Spleen (tissue), 11 donors: ENCODE results near the gene CENPO. TPM values are rescaled to one million over a fixed set of nuclear protein-coding genes. Genes with fewer than 3 reads are reported as not detected.

Experiments
- DNase-seq: peaks from one replicate; pipeline ENCODE4 v3.0.0-alpha.2; 2020
- H3K27ac ChIP-seq, 8 donors: fragments of 200-600 bp; sonication (generic) in 7 of 8; 1 replicate in 4 of 8; 2 replicates in 4 of 8; pipeline versions ENCODE4 v1.5.0 to v1.8.0; 2016 to 2021; ENCODE audit warnings: inconsistent platforms in 4 of 8, mild to moderate bottlenecking in 4 of 8, moderate library complexity in 1 of 8
- H3K27me3 ChIP-seq, 7 donors: fragments of 200-600 bp; sonication (generic) in 6 of 7; replicated peaks in 1 of 7; 1 replicate in 4 of 7; 2 replicates in 3 of 7; pipeline versions ENCODE4 v1.5.0 to v1.8.0; 2016 to 2021; ENCODE audit warnings: inconsistent platforms in 3 of 7, mild to moderate bottlenecking in 1 of 7
- H3K36me3 ChIP-seq, 6 donors: fragments of 200-600 bp; sonication (generic) in 5 of 6; 1 replicate in 4 of 6; 2 replicates in 2 of 6; pipeline versions ENCODE4 v1.5.0 to v1.8.0; 2016 to 2021; ENCODE audit warnings: inconsistent platforms in 2 of 6
- H3K4me1 ChIP-seq, 6 donors: fragments of 200-600 bp; sonication (generic) in 5 of 6; 1 replicate in 3 of 6; 2 replicates in 3 of 6; pipeline versions ENCODE4 v1.5.0 to v1.8.0; 2016 to 2021; ENCODE audit warnings: inconsistent platforms in 3 of 6
- H3K4me3 ChIP-seq, 8 donors: fragments of 200-600 bp; sonication (generic) in 7 of 8; 1 replicate in 4 of 8; 2 replicates in 4 of 8; pipeline versions ENCODE4 v1.5.0 to v1.8.0; 2016 to 2021; ENCODE audit warnings: inconsistent platforms in 4 of 8, mild to moderate bottlenecking in 4 of 8, moderate library complexity in 2 of 8
- H3K9me3 ChIP-seq, 8 donors: fragments of 200-600 bp; sonication (generic) in 7 of 8; 1 replicate in 4 of 8; 2 replicates in 4 of 8; pipeline versions ENCODE4 v1.5.0 to v1.8.0; 2016 to 2021; ENCODE audit warnings: inconsistent platforms in 4 of 8
- CTCF ChIP-seq, 11 experiments: fragments of 200-600 bp in 7 of 11; fragments of 450-650 bp in 4 of 11; sonication (generic) in 4 of 11; IDR thresholded peaks in 8 of 11; conservative IDR thresholded peaks in 3 of 11; 1 replicate in 7 of 11; 2 replicates in 4 of 11; pipeline versions ENCODE4 v1.4.0 to v1.8.0; 2016 to 2021; ENCODE audit warnings: antibody characterized with exemption in 11 of 11, inconsistent platforms in 4 of 11, mild to moderate bottlenecking in 1 of 11
- POLR2A ChIP-seq, 3 donors: fragments of 450-650 bp; IDR thresholded peaks; one replicate each; pipeline ENCODE4 v1.5.1; 2017; ENCODE audit warnings: antibody characterized with exemption in 3 of 3, mild to moderate bottlenecking in 1 of 3
- POLR2AphosphoS5 ChIP-seq, 3 donors: sonication (generic); formaldehyde crosslinking; IDR thresholded peaks; one replicate each; pipeline ENCODE4 v1.5.1; 2017; ENCODE audit warnings: antibody characterized with exemption in 3 of 3
- WGBS, 5 donors: extraction: QIAGEN DNeasy Blood & Tissue Kit in 3 of 5; methylation state at CpG; one replicate each; pipeline versions ENCODE4 v1.1.5 to v1.1.7; 2013 to 2018; 5-methylcytosine and 5-hydroxymethylcytosine counted together
- intact Hi-C: fragments of 100-400 bp; cut with DNase I; formaldehyde crosslinking; loops from one replicate; pipeline ENCODE4 v1.15.0; 2023; ENCODE audit warnings: low total_unique reads
- polyA plus RNA-seq, 3 donors: library from polyadenylated mRNA; stranded (reverse); fragments of 200-250 nt; gene quantifications; one replicate each; pipeline ENCODE4 v1.2.1, GENCODE V29; 2013
- total RNA-seq, 7 donors: library from RNA; depleted of rRNA in 3 of 7; stranded (reverse); fragments of >200 nt in 3 of 7; fragmentation: NEBNext Ultra II Directional in 4 of 7; extraction: Animal tissue kit (Norgen Biotek cat#: 25700) in 4 of 7; gene quantifications; one replicate each; pipeline versions ENCODE4 v1.1.0 to v1.2.1, GENCODE V29; 2016 to 2021
- donor health status: healthy with polysubstance abuse.
- donor health status: DM: no; HTN: no; CAD: no; lungs with moderate emphysema.
- donor health status: DM: no; HTN: no; CAD: no.
- donor health status: Bipolar disorder and iron deficiency.
- donor health status: healthy.
- donor health status: DM: no; HTN: no; CAD: no.
- donor health status: DM: yes; HTN: yes; CAD: no.

The CENPO gene
- total and polyA plus RNA-seq, 10 donors = 1.7 to 10.4 (median 8.2) TPM

- Histone ChIP-seq H3K9me3 (no peaks in the 10 kb centered on the region), H3K4me1 (peaks cover 0 to 19% (median 5%) of the 10 kb centered on the region in 6 donors), H3K36me3 (peaks cover 0 to 70% (median 14%) of the 10 kb centered on the region in 6 donors), H3K27me3 (no peaks in the 10 kb centered on the region), H3K27ac (no peak overlapping the region), H3K4me3 (no peak overlapping the region)
- 84 to 91% (median 90%) methylated on average over 13 to 14 of the region's 14 CpGs for WGBS, 5 donors
- intact Hi-C loops = loop anchor here (2.0 kb wide), 1 partner anchor 415 kb away; no protein-coding TSS in a partner anchor
- TF ChIP-seq POLR2A (IDR thresholded peaks at IDR 0.05) (no peak), CTCF (IDR thresholded peaks at IDR 0.05 in 8 of 11, conservative IDR thresholded peaks at IDR 0.05 in 3 of 11) (no peak), POLR2AphosphoS5 (IDR thresholded peaks at IDR 0.05) (no peak)
- peak; percentile 62 for DNase-seq
Observed at GRCh38 chr2:24825883-24826772, 32.9 kb downstream of the CENPO start.

DNA sequence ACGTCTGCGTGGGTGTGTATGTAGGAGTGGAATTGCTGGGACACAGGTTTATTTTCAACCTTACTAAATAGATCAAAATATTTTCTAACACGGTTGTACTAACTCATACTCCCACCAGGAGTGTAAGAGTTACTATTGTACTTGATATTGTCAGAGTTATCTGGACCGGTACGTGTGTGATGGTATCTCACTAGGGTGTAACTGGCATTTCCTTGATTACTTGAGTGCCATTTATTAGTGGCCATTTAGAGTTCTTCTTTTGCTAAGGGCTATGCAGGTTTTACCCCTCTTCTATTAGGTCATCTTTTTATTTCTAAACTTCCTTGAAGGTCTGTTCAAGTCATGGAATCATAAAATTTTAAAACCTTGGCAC is 33.5 kb downstream of the CENPO start:
- DNase-seq = no peak
- Histone ChIP-seq H3K4me1 (peaks cover 0 to 19% (median 5%) of the 10 kb centered on the region in 6 donors), H3K4me3 (no peak overlapping the region), H3K27me3 (no peaks in the 10 kb centered on the region), H3K27ac (no peak overlapping the region), H3K9me3 (no peaks in the 10 kb centered on the region), H3K36me3 (peaks cover 0 to 68% (median 8%) of the 10 kb centered on the region in 6 donors)
- no peak for TF ChIP-seq POLR2A (IDR thresholded peaks at IDR 0.05)
- 64 to 81% (median 73%) methylated on average over 5 of the region's 5 CpGs for WGBS, 5 donors
- intact Hi-C loops = loop anchor here (2.0 kb wide), 1 partner anchor 416 kb away; no protein-coding TSS in a partner anchor

DNA sequence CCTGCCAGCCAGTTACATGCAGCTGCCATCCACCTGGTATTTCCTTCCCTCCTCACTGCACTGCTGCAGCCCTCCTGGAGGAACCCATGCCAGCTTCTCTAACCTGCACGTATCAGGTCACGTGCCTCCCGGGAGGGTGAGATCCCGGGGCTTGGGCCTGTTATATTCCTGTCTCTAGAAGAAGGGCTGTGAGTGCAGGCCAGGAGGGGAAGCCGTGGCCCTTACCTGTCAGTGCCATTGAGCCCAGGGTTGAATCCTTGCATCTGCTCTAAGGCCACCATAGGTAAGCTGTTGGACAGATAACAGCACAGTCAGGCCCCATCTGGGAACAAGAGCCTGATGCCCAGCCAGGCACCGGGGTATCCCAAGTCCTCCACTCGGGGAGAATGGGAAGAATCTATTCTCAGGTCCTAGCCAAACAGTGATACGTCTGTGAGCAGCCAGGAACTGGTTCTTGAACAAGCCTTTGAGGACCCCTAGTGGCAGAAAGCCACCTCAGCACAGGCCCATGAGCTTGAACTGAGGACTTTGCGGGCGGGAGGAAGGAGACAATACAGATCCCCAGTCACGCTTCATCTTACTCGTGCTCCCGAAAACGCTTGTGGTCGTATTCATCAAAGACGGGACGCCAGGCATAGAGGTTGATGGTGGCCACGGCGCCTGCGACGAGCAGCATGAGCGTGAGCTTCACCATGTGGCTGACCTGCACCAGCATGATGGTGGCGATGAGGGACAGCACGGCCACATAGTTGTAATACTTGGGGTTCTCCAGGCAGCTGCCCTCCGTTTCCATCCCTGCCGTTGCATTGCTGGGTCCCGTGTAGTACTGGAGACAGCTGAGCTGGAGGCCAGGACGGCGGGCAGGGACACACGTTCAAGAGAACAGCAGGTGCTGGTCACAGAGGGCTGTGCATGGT is 34.4 kb downstream of the CENPO start:
- Histone ChIP-seq H3K27me3 (no peaks in the 10 kb centered on the region), H3K27ac (no peak overlapping the region), H3K4me1 (peaks cover 0 to 19% (median 5%) of the 10 kb centered on the region in 6 donors), H3K9me3 (no peaks in the 10 kb centered on the region), H3K36me3 (peaks cover 0 to 65% (median 4%) of the 10 kb centered on the region in 6 donors), H3K4me3 (no peak overlapping the region)
- intact Hi-C loops = loop anchor here (2.0 kb wide), 1 partner anchor 417 kb away; no protein-coding TSS in a partner anchor
- DNase-seq = peak; percentile 87
- TF ChIP-seq POLR2A (IDR thresholded peaks at IDR 0.05) (no peak), CTCF (IDR thresholded peaks at IDR 0.05 in 8 of 11, conservative IDR thresholded peaks at IDR 0.05 in 3 of 11) (peak; percentile 81 to 96 (median 89)), POLR2AphosphoS5 (IDR thresholded peaks at IDR 0.05) (peak; percentile 11 to 32 (median 26))
- WGBS, 5 donors = 42 to 66% (median 51%) methylated on average over 24 to 30 of the region's 30 CpGs

GRCh38 chr2:24828238-24828996 is 35.2 kb downstream of the CENPO start:
- Histone ChIP-seq H3K27ac (no peak overlapping the region), H3K36me3 (peaks cover 0 to 64% (median 0%) of the 10 kb centered on the region in 6 donors), H3K9me3 (no peaks in the 10 kb centered on the region), H3K4me1 (peaks cover 0 to 19% (median 5%) of the 10 kb centered on the region in 6 donors), H3K4me3 (no peak overlapping the region), H3K27me3 (no peaks in the 10 kb centered on the region)
- DNase-seq = peak; percentile 32
- 81 to 94% (median 90%) methylated on average over 17 of the region's 17 CpGs for WGBS, 5 donors
- intact Hi-C loops = no loop called here
- TF ChIP-seq POLR2AphosphoS5 (IDR thresholded peaks at IDR 0.05) = no peak
- TF ChIP-seq CTCF (IDR thresholded peaks at IDR 0.05 in 8 of 11, conservative IDR thresholded peaks at IDR 0.05 in 3 of 11) = no peak
- TF ChIP-seq POLR2A (IDR thresholded peaks at IDR 0.05) = no peak
